ENCODE measurements around the gene COTL1. TPM values are rescaled to one million over a fixed set of nuclear protein-coding genes. Genes with fewer than 3 reads are reported as not detected.

COTL1 gene
- total RNA-seq, 1 donor from 2014 or later, result 11.0 TPM

DNA sequence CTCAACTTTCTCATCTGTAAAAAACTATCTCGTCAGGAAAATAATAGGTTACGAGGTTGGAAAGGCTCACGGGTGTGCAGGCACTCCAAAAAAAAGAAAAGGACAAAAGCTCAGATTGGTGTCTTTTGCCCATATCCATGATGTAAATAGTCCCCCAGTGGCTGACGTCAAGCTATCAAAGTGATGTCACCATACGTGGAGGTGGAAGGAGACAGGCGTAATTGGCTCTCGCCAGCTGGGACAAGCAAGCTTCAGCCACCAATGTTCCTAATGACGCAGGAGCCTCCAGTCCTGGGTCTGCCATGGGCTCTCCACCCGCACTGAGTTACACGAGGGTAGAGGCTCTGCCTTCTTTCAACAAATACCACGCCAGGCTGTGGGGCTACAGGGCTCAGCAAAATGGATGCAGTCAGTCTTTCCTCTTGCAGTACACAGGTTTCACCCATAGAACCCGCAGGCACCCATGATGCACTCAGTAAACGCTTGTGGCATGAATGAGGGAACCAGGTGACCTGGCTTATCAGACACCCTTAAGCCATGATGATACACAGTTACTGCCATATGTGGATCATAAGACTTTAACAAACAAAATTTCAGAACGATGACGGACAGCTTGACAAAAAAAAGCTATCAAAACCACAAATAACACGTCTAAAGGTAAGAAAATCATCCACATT is 50.5 kb downstream of the COTL1 start:
- Histone ChIP-seq H3K9me3 (ENCODE audit: control insufficient read depth in 3 of 3, low read length in 3 of 3) (peaks cover 0 to 6% (median 0%) of the 10 kb centered on the region in 3 donors), H3K4me3 (ENCODE audit: low read length in 3 of 3) (no peak overlapping the region)

DNA sequence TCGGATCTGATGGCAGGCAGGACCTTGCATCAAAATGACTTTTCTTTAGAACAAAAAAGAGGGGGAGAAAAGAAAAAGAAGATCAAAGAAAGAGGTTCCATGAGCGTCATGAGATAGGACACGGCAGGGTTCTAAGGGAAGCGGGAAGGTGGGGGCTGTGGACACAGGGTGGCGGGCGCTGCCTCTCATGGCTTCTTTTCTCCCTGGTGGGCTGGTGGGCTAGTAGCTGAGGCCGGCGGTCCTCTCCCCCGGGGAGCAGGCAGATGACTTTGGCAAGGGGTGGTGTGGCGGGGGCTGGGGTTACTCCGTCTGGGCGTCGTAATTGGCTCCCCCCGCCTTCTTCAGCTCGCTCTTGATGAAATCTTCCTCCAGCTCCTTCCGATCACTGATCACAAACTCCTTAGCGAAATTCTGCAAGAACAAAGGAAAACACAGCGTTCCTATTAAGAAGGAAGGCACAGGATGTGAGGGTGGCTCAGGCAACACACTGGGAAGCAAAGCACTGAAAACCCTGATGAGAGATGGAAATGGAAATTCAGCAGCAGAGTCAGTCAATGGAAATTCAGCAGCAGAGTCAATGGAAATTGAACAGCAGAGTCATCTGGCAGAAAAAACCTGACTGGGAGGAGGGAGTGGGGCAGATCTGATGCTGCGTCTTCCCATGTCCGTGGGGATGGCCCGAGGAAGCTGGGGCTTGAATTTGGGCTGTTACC is 51.2 kb downstream of the COTL1 start:
- Histone ChIP-seq H3K27ac (ENCODE audit: low read depth, low read length) (no peak overlapping the region), H3K27me3 (ENCODE audit: control insufficient read depth in 3 of 3, insufficient read depth in 3 of 3, low read length in 3 of 3) (no peaks in the 10 kb centered on the region), H3K9ac (ENCODE audit: low read depth in 1 of 3, low read length in 3 of 3) (no peak overlapping the region), H3K4me3 (ENCODE audit: low read length in 3 of 3) (no peak overlapping the region), H3K9me3 (ENCODE audit: control insufficient read depth in 3 of 3, low read length in 3 of 3) (peaks cover 0 to 6% (median 0%) of the 10 kb centered on the region in 3 donors), H3K36me3 (ENCODE audit: control insufficient read depth in 3 of 3, insufficient read depth in 3 of 3, low read length in 3 of 3) (peaks cover 0 to 2% (median 0%) of the 10 kb centered on the region in 3 donors), H3K4me1 (ENCODE audit: control insufficient read depth in 3 of 3, insufficient read depth in 3 of 3, low read length in 3 of 3) (peaks cover 0 to 5% (median 0%) of the 10 kb centered on the region in 3 donors)

More for the DNA sequence above, 50.5 kb downstream of the COTL1 start:
- Histone ChIP-seq H3K27me3 (ENCODE audit: control insufficient read depth in 3 of 3, insufficient read depth in 3 of 3, low read length in 3 of 3) (peaks cover 0 to 3% (median 0%) of the 10 kb centered on the region in 3 donors), H3K36me3 (ENCODE audit: control insufficient read depth in 3 of 3, insufficient read depth in 3 of 3, low read length in 3 of 3) (peaks cover 0 to 2% (median 0%) of the 10 kb centered on the region in 3 donors), H3K9ac (ENCODE audit: low read depth in 1 of 3, low read length in 3 of 3) (no peak overlapping the region), H3K4me1 (ENCODE audit: control insufficient read depth in 3 of 3, insufficient read depth in 3 of 3, low read length in 3 of 3) (peaks cover 0 to 5% (median 0%) of the 10 kb centered on the region in 3 donors), H3K27ac (ENCODE audit: low read depth, low read length) (no peak overlapping the region)

DNA sequence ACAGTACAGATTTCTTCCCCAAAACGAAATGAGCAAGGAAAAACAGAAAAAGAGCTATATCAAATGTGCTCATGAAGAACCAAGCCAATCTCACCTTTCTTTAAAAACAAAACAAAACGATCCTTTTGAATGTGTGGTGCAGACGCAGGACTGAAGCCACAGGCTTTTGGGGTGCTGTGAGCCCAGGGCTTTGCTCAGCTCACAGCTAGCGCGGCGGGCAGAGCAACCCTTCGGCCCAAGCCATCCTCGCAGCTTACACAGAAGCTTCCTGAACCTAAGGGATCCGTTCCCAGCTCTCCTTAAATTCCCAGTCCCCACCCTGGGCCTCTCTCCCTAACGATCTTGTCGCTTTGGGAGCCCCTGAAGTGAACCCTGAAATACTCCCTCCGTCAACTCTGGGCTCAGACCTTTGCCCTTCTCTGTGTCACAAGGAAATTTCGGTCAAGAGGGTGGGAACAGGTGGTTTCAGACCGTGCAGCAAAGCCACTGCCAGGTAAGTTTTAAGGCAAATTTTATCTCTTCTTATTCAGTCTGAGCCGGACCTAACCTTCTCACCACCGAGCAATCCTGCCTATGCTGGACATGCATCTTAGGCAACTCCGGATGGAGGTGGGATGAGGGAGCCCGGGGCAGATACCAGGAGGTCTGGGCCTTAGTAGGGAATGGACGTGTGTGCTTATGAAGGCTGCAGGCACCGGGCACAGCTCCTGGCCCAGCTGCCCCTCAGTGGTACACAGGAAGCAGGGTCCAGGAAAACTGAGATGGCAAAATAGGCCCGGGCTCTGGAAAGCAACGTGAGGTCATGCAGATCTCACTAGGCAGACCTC is 52.0 kb downstream of the COTL1 start:
- Histone ChIP-seq H3K4me3 (ENCODE audit: low read length in 3 of 3) (no peak overlapping the region), H3K9ac (ENCODE audit: low read depth in 1 of 3, low read length in 3 of 3) (no peak overlapping the region), H3K36me3 (ENCODE audit: control insufficient read depth in 3 of 3, insufficient read depth in 3 of 3, low read length in 3 of 3) (peaks cover 0 to 2% (median 0%) of the 10 kb centered on the region in 3 donors), H3K4me1 (ENCODE audit: control insufficient read depth in 3 of 3, insufficient read depth in 3 of 3, low read length in 3 of 3) (peaks cover 0 to 5% (median 0%) of the 10 kb centered on the region in 3 donors), H3K27ac (ENCODE audit: low read depth, low read length) (no peak overlapping the region), H3K27me3 (ENCODE audit: control insufficient read depth in 3 of 3, insufficient read depth in 3 of 3, low read length in 3 of 3) (peaks cover 0 to 3% (median 0%) of the 10 kb centered on the region in 3 donors), H3K9me3 (ENCODE audit: control insufficient read depth in 3 of 3, low read length in 3 of 3) (peaks cover 0 to 6% (median 0%) of the 10 kb centered on the region in 3 donors)

DNA sequence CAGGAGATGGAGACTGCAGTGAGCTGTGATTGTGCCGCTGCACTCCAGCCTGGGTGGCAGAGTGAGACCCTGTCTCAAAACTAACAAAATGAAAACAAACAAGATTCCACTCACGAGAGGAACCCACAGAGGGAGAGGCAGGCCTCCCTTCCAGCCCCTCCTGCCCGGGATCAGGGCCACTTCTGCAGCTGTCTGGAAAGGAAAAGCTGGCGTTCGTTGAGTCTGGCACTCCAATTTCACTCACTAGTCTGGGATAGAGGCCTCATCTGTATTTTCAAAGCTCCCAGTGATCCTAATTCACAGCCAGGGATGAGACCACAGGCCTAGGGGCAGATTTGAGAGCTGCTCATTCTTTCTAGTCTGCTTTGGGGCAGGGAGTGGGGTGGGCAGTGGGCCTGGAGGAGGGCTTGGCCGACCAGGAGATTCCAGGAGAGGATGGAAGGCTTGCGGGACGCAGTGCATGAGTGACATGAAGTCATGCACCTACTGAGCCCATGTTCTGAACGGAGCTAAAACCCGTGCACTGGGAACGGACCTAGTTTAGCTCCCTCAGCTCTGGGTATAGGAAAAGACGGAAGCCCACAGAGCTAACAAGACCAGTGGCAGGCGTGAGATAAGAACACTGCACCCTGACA is 54.0 kb downstream of the COTL1 start:
- no peaks in the 10 kb centered on the region for H3K9me3 ChIP-seq (ENCODE audit: control insufficient read depth in 3 of 3, low read length in 3 of 3)
- H3K9ac ChIP-seq (ENCODE audit: low read depth in 1 of 3, low read length in 3 of 3), result no peak overlapping the region
- peaks cover 0 to 13% (median 11%) of the 10 kb centered on the region in 3 donors for H3K27me3 ChIP-seq (ENCODE audit: control insufficient read depth in 3 of 3, insufficient read depth in 3 of 3, low read length in 3 of 3)
- no peak overlapping the region for H3K4me3 ChIP-seq (ENCODE audit: low read length in 3 of 3)
- no peak overlapping the region for H3K27ac ChIP-seq (ENCODE audit: low read depth, low read length)
- peaks cover 0 to 2% (median 0%) of the 10 kb centered on the region in 3 donors for H3K36me3 ChIP-seq (ENCODE audit: control insufficient read depth in 3 of 3, insufficient read depth in 3 of 3, low read length in 3 of 3)
- peaks cover 0 to 5% (median 0%) of the 10 kb centered on the region in 3 donors for H3K4me1 ChIP-seq (ENCODE audit: control insufficient read depth in 3 of 3, insufficient read depth in 3 of 3, low read length in 3 of 3)

DNA sequence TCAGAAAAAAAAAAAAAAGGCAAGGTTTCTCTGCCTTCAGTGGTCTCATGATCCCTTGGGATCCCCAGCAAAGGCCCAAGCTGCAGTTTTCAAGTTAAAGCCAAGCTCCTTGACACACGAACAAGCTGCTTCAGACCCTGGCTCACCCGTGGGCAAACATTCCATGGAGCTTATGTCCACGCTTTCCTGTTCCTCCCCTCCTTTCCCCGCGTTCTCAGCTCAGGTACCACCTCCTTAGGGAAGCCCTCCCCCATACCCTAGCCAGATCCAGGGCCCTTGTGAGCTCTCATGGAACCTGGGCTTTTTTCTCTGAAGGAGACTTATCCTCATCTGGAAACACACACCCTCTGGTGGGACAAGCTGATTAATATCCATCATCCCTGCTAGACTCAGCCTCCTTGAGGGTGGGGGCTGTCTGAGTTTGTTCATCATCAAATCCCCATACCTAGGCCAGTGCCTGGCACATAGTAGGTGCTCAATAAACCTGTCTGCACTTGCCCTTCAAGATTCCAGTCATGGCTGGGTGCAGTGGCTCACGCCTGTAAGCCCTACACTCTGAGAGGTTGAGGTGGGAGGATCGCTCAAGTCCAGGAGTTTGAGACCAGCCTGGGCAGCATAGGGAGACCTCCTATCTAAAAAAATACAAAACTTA is 54.7 kb downstream of the COTL1 start:
- Histone ChIP-seq H3K4me1 (ENCODE audit: control insufficient read depth in 3 of 3, insufficient read depth in 3 of 3, low read length in 3 of 3) (peaks cover 0 to 5% (median 0%) of the 10 kb centered on the region in 3 donors), H3K27ac (ENCODE audit: low read depth, low read length) (no peak overlapping the region), H3K9me3 (ENCODE audit: control insufficient read depth in 3 of 3, low read length in 3 of 3) (no peaks in the 10 kb centered on the region), H3K9ac (ENCODE audit: low read depth in 1 of 3, low read length in 3 of 3) (no peak overlapping the region), H3K4me3 (ENCODE audit: low read length in 3 of 3) (no peak overlapping the region), H3K27me3 (ENCODE audit: control insufficient read depth in 3 of 3, insufficient read depth in 3 of 3, low read length in 3 of 3) (peaks cover 0 to 15% (median 11%) of the 10 kb centered on the region in 3 donors), H3K36me3 (ENCODE audit: control insufficient read depth in 3 of 3, insufficient read depth in 3 of 3, low read length in 3 of 3) (peaks cover 0 to 2% (median 0%) of the 10 kb centered on the region in 3 donors)

DNA sequence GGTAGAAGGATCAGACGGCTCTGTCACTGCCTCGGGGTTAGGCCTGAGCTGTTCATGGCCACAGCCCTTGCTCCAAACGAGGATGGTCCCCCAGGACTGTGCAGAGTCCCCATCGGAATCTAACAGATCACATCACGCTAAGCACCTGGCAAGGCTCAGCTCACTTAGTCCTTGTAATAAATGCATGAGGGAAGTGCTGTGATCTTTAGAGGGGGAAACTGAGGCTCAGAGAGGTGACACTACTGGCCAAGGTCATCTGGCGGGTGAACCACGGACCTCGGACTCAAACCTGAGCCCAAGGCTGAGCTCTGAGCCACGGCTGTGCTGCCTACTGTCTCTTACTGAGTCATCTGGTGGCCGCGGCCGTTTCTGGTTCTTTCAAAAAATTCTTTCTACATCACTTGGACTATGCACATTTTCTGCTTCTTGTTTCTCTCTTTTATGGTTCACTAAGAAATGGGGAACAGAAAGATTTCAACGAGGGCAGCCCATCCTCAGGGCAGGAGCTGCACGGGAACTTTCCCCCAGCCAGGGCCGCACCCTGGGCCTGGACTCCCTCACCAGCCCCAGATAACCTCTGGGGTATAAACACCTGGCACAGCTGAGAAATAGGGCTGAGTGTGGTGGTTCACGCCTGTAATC is 55.6 kb downstream of the COTL1 start:
- Histone ChIP-seq H3K27ac (ENCODE audit: low read depth, low read length) (no peak overlapping the region), H3K9me3 (ENCODE audit: control insufficient read depth in 3 of 3, low read length in 3 of 3) (no peaks in the 10 kb centered on the region), H3K4me1 (ENCODE audit: control insufficient read depth in 3 of 3, insufficient read depth in 3 of 3, low read length in 3 of 3) (peaks cover 0 to 5% (median 0%) of the 10 kb centered on the region in 3 donors)

DNA sequence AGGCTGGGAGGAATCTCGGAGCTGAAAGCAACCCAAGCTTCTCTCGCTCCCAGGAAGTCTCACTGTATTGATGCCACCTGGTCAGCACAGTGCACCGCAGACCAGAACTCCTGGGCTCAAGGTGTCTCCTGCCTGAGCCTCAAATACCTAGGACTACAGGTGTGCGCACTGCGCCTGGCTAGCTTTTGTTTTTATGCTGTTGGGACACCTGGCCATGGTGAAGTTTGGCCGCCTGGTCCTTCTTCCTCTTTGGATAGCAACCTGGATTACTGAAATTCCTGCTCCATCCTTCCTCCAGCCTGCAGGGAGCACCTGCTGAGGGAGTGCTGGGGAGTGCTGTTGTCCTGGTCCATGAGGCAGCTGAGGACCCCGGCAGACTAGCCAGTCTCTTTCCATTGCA is 56.6 kb downstream of the COTL1 start:
- Histone ChIP-seq H3K27me3 (ENCODE audit: control insufficient read depth in 3 of 3, insufficient read depth in 3 of 3, low read length in 3 of 3) (peaks cover 0 to 22% (median 20%) of the 10 kb centered on the region in 3 donors), H3K9ac (ENCODE audit: low read depth in 1 of 3, low read length in 3 of 3) (no peak overlapping the region), H3K27ac (ENCODE audit: low read depth, low read length) (no peak overlapping the region), H3K4me1 (ENCODE audit: control insufficient read depth in 3 of 3, insufficient read depth in 3 of 3, low read length in 3 of 3) (peaks cover 0 to 5% (median 0%) of the 10 kb centered on the region in 3 donors), H3K36me3 (ENCODE audit: control insufficient read depth in 3 of 3, insufficient read depth in 3 of 3, low read length in 3 of 3) (peaks cover 0 to 2% (median 0%) of the 10 kb centered on the region in 3 donors), H3K9me3 (ENCODE audit: control insufficient read depth in 3 of 3, low read length in 3 of 3) (no peaks in the 10 kb centered on the region), H3K4me3 (ENCODE audit: low read length in 3 of 3) (no peak overlapping the region)

More for the DNA sequence above, 55.6 kb downstream of the COTL1 start:
- Histone ChIP-seq H3K36me3 (ENCODE audit: control insufficient read depth in 3 of 3, insufficient read depth in 3 of 3, low read length in 3 of 3) (peaks cover 0 to 2% (median 0%) of the 10 kb centered on the region in 3 donors), H3K9ac (ENCODE audit: low read depth in 1 of 3, low read length in 3 of 3) (no peak overlapping the region), H3K4me3 (ENCODE audit: low read length in 3 of 3) (no peak overlapping the region), H3K27me3 (ENCODE audit: control insufficient read depth in 3 of 3, insufficient read depth in 3 of 3, low read length in 3 of 3) (peaks cover 0 to 20% (median 18%) of the 10 kb centered on the region in 3 donors)

DNA sequence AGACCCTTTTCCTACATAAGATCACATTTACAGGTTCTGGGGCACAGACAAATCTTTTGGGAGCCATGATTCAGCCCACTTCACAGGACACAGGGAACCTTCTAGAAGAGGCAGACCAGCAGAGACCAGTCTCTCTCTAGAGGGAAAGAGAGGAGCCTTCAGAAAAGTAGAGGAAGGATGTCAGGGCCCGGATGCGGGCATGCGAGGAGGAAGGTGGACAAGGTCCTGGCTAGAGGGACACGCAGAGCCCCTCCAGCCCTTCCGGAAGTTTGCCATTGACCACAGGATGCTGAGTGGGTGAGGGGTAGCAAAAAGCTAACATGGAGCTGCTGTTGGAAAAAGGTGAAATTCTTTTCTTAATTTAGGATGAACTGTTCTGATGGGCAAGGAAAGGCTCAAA is 57.6 kb downstream of the COTL1 start:
- no peak overlapping the region for H3K27ac ChIP-seq (ENCODE audit: low read depth, low read length)
- no peaks in the 10 kb centered on the region for H3K9me3 ChIP-seq (ENCODE audit: control insufficient read depth in 3 of 3, low read length in 3 of 3)
- peaks cover 0 to 5% (median 0%) of the 10 kb centered on the region in 3 donors for H3K4me1 ChIP-seq (ENCODE audit: control insufficient read depth in 3 of 3, insufficient read depth in 3 of 3, low read length in 3 of 3)
- no peak overlapping the region for H3K4me3 ChIP-seq (ENCODE audit: low read length in 3 of 3)
- H3K9ac ChIP-seq (ENCODE audit: low read depth in 1 of 3, low read length in 3 of 3), result no peak overlapping the region
- H3K36me3 ChIP-seq (ENCODE audit: control insufficient read depth in 3 of 3, insufficient read depth in 3 of 3, low read length in 3 of 3), result no peaks in the 10 kb centered on the region
- H3K27me3 ChIP-seq (ENCODE audit: control insufficient read depth in 3 of 3, insufficient read depth in 3 of 3, low read length in 3 of 3), result peaks cover 0 to 26% (median 24%) of the 10 kb centered on the region in 3 donors

Measured in skeletal muscle tissue (tissue), 4 donors.